ENCODE results near the gene GLRA2. TPM values are rescaled to one million over a fixed set of nuclear protein-coding genes. Genes with fewer than 3 reads are reported as not detected.

The GLRA2 gene
- total RNA-seq, 1 donor from 2014 or later = not detected

- Histone ChIP-seq H3K27ac (no peak overlapping the region), H3K36me3 (no peaks in the 10 kb centered on the region), H3K27me3 (ENCODE audit: low read depth) (no peaks in the 10 kb centered on the region), H3K4me3 (no peak overlapping the region), H3K9me3 (no peaks in the 10 kb centered on the region), H3K4me1 (no peaks in the 10 kb centered on the region)
- TF ChIP-seq CTCF (IDR thresholded peaks at IDR 0.05) = no peak
- ATAC-seq = no peak
- DNase-seq = no peak
- intact Hi-C loops (cut with DNase I) = no loop called here
Measured at GRCh38 chrX:14660970-14661369, 131.6 kb downstream of the GLRA2 start.

- H3K4me3 ChIP-seq = no peak overlapping the region
- H3K9me3 ChIP-seq = no peaks in the 10 kb centered on the region
- DNase-seq (no peak), ATAC-seq (no peak)
- no peaks in the 10 kb centered on the region for H3K4me1 ChIP-seq
- TF ChIP-seq CTCF (IDR thresholded peaks at IDR 0.05) = no peak
- no peaks in the 10 kb centered on the region for H3K36me3 ChIP-seq
- intact Hi-C loops (cut with DNase I) = no loop called here
- no peaks in the 10 kb centered on the region for H3K27me3 ChIP-seq (ENCODE audit: low read depth)
- no peak overlapping the region for H3K27ac ChIP-seq
Measured at GRCh38 chrX:14670819-14671218, 141.5 kb downstream of the GLRA2 start.

GRCh38 chrX:14672611-14673172, 143.4 kb downstream of the GLRA2 start:
- intact Hi-C loops (cut with DNase I) = no loop called here
- Histone ChIP-seq H3K27me3 (ENCODE audit: low read depth) (no peaks in the 10 kb centered on the region), H3K9me3 (no peaks in the 10 kb centered on the region), H3K36me3 (no peaks in the 10 kb centered on the region), H3K4me3 (no peak overlapping the region), H3K4me1 (no peaks in the 10 kb centered on the region), H3K27ac (no peak overlapping the region)
- ATAC-seq = no peak
- no peak for DNase-seq
- TF ChIP-seq CTCF (IDR thresholded peaks at IDR 0.05) = no peak

- H3K4me3 ChIP-seq = no peak overlapping the region
- no peaks in the 10 kb centered on the region for H3K9me3 ChIP-seq
- intact Hi-C loops (cut with DNase I) = no loop called here
- H3K36me3 ChIP-seq = no peaks in the 10 kb centered on the region
- no peaks in the 10 kb centered on the region for H3K27me3 ChIP-seq (ENCODE audit: low read depth)
- no peak for DNase-seq
- H3K27ac ChIP-seq = no peak overlapping the region
- no peaks in the 10 kb centered on the region for H3K4me1 ChIP-seq
- ATAC-seq = no peak
- no peak for TF ChIP-seq CTCF (IDR thresholded peaks at IDR 0.05)
Measured at GRCh38 chrX:14673236-14673635, 143.9 kb downstream of the GLRA2 start.

- H3K9me3 ChIP-seq = no peaks in the 10 kb centered on the region
- no peak overlapping the region for H3K4me3 ChIP-seq
- no peak for TF ChIP-seq CTCF (IDR thresholded peaks at IDR 0.05)
- H3K4me1 ChIP-seq = no peaks in the 10 kb centered on the region
- ATAC-seq = no peak
- DNase-seq = no peak
- no peak overlapping the region for H3K27ac ChIP-seq
- H3K27me3 ChIP-seq (ENCODE audit: low read depth) = no peaks in the 10 kb centered on the region
- intact Hi-C loops (cut with DNase I) = no loop called here
- no peaks in the 10 kb centered on the region for H3K36me3 ChIP-seq
Measured at GRCh38 chrX:14673764-14674163, 144.4 kb downstream of the GLRA2 start.

- ATAC-seq = no peak
- DNase-seq = no peak
- Histone ChIP-seq H3K27me3 (ENCODE audit: low read depth) (no peaks in the 10 kb centered on the region), H3K9me3 (no peaks in the 10 kb centered on the region), H3K4me1 (no peaks in the 10 kb centered on the region), H3K27ac (no peak overlapping the region), H3K36me3 (no peaks in the 10 kb centered on the region), H3K4me3 (no peak overlapping the region)
- intact Hi-C loops (cut with DNase I) = no loop called here
- no peak for TF ChIP-seq CTCF (IDR thresholded peaks at IDR 0.05)
Measured at GRCh38 chrX:14675500-14675899, 146.2 kb downstream of the GLRA2 start.
